Measurements from ENCODE around the gene PTCSC3.

The PTCSC3 gene

DNA sequence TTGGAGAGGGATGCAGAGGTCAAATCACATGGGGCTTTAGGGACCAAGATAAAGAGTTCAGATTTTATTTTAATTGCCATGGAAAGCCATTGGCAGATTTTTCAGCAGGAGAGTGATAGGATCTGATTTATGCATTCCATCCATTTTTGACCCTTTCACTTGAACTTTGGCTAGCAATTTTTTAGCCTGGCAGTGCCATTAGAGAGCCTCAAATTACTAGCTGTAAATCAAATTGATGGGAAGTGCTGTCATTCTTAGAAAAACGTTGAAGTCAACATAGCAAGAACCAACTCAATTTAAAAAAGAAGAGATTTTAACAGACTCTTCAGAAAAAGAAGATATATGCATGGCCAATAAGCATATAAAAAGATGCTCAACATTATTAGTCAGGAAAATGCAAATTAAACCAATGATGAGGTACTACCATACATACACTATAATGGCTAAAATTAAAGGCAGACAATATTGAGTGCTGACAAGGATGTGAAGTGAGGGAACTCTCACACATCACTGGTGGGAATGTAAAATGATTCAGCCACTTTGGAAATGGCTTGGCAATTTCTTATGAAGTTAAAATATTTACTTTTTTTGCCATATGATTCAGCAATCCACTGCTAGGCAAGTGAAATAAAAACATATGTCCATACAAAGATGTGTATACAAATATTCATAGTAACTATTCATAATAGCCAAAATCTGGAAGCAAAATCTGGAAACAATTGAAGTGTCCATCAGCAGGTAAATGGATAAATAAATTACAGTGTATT is 89.7 kb downstream of the PTCSC3 start:
- no peak overlapping the region for H2AFZ ChIP-seq (ENCODE audit: low read length)
- H3K27me3 ChIP-seq (ENCODE audit: control insufficient read depth in 3 of 3, insufficient read depth in 3 of 3, low read depth in 1 of 3, low read length in 3 of 3) = peaks cover 0 to 5% (median 0%) of the 10 kb centered on the region in 3 experiments
- no peak overlapping the region for H4K91ac ChIP-seq (ENCODE audit: low read depth, low read length, poor library complexity)
- H2BK15ac ChIP-seq (ENCODE audit: low read length) = no peak overlapping the region
- no peak for DNase-seq (ENCODE audit: low spot score)
- H3K4me3 ChIP-seq (ENCODE audit: low read length in 2 of 2) = no peak overlapping the region
- no peak overlapping the region for H2BK12ac ChIP-seq (ENCODE audit: low read length)
- no peak overlapping the region for H3K9ac ChIP-seq (ENCODE audit: low read depth, low read length, poor library complexity)
- H3K4me1 ChIP-seq (ENCODE audit: control insufficient read depth in 2 of 2, insufficient read depth in 1 of 2, low read depth in 1 of 2, low read length in 2 of 2) = no peaks in the 10 kb centered on the region
- no peaks in the 10 kb centered on the region for H3K79me1 ChIP-seq (ENCODE audit: low read depth, low read length)
- no peak overlapping the region for H4K8ac ChIP-seq (ENCODE audit: low read depth, low read length)
- no CpG with 5 or more reads among the region's 1 CpG for WGBS, 2 donors (ENCODE audit: extremely low coverage in 2 of 2, insufficient read length in 2 of 2, insufficient replicate concordance in 1 of 2)
- H2BK120ac ChIP-seq (ENCODE audit: low read depth, low read length) = no peak overlapping the region
- no peak overlapping the region for H2AK5ac ChIP-seq (ENCODE audit: low read depth, low read length)
- H3K9me3 ChIP-seq (replicated peaks in 1 of 2; ENCODE audit: control insufficient read depth in 2 of 2, insufficient read depth in 1 of 2, low read depth in 1 of 2, low read length in 2 of 2) = no peaks in the 10 kb centered on the region
- H2BK5ac ChIP-seq (ENCODE audit: low read length) = no peak overlapping the region
- H3K14ac ChIP-seq (ENCODE audit: low read length) = no peak overlapping the region
- no peak overlapping the region for H3K23ac ChIP-seq (ENCODE audit: low read depth, low read length, poor library complexity)
- no peaks in the 10 kb centered on the region for H3K36me3 ChIP-seq (replicated peaks in 1 of 2; ENCODE audit: control insufficient read depth in 2 of 2, insufficient read depth in 2 of 2, low read length in 2 of 2)
- no peak overlapping the region for H3K18ac ChIP-seq (ENCODE audit: low read length)
- no peak overlapping the region for H3K27ac ChIP-seq (replicated peaks; ENCODE audit: low read length)
- H3K4me2 ChIP-seq (ENCODE audit: insufficient read depth, low read length, poor library complexity, severe bottlenecking) = no peak overlapping the region
- no peak overlapping the region for H3K4ac ChIP-seq (ENCODE audit: low read length)

DNA sequence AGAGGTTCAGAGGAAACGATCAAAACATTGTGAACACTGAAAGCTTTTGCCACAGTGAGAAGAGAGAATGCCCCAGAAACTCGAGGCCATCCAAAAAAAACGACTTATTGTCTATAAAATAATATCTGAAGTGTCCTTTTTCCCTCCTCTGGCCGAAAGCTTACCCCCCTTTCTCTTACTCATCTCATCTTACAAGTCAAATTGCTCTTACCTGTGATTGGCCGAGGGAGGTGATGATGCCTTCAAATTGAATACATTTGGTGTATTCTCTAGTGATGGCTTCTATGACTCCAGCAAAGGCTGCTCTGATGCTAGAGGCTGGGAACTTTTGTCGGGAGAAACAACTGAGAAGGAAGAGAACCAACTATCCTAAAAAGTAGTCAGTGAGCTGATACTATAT is 90.7 kb downstream of the PTCSC3 start:
- H2BK5ac ChIP-seq (ENCODE audit: low read length) = no peak overlapping the region
- H3K18ac ChIP-seq (ENCODE audit: low read length) = no peak overlapping the region
- no peak overlapping the region for H3K4me3 ChIP-seq (ENCODE audit: low read length in 2 of 2)
- no peak overlapping the region for H3K23ac ChIP-seq (ENCODE audit: low read depth, low read length, poor library complexity)
- H4K91ac ChIP-seq (ENCODE audit: low read depth, low read length, poor library complexity) = no peak overlapping the region
- H3K4ac ChIP-seq (ENCODE audit: low read length) = no peak overlapping the region
- no peak overlapping the region for H2AK5ac ChIP-seq (ENCODE audit: low read depth, low read length)
- DNase-seq (ENCODE audit: low spot score) = no peak
- H2BK120ac ChIP-seq (ENCODE audit: low read depth, low read length) = no peak overlapping the region
- no peak overlapping the region for H2BK12ac ChIP-seq (ENCODE audit: low read length)
- no peaks in the 10 kb centered on the region for H3K36me3 ChIP-seq (replicated peaks in 1 of 2; ENCODE audit: control insufficient read depth in 2 of 2, insufficient read depth in 2 of 2, low read length in 2 of 2)
- H3K27ac ChIP-seq (replicated peaks; ENCODE audit: low read length) = no peak overlapping the region
- no peaks in the 10 kb centered on the region for H3K4me1 ChIP-seq (ENCODE audit: control insufficient read depth in 2 of 2, insufficient read depth in 1 of 2, low read depth in 1 of 2, low read length in 2 of 2)
- no peak overlapping the region for H3K9ac ChIP-seq (ENCODE audit: low read depth, low read length, poor library complexity)
- no peak overlapping the region for H3K14ac ChIP-seq (ENCODE audit: low read length)
- no peaks in the 10 kb centered on the region for H3K79me1 ChIP-seq (ENCODE audit: low read depth, low read length)
- H3K27me3 ChIP-seq (ENCODE audit: control insufficient read depth in 3 of 3, insufficient read depth in 3 of 3, low read depth in 1 of 3, low read length in 3 of 3) = peaks cover 0 to 5% (median 0%) of the 10 kb centered on the region in 3 experiments
- WGBS, 2 donors (ENCODE audit: extremely low coverage in 2 of 2, insufficient read length in 2 of 2, insufficient replicate concordance in 1 of 2) = no CpG with 5 or more reads among the region's 6 CpGs
- H2BK15ac ChIP-seq (ENCODE audit: low read length) = no peak overlapping the region
- H4K8ac ChIP-seq (ENCODE audit: low read depth, low read length) = no peak overlapping the region
- no peak overlapping the region for H2AFZ ChIP-seq (ENCODE audit: low read length)
- no peaks in the 10 kb centered on the region for H3K9me3 ChIP-seq (replicated peaks in 1 of 2; ENCODE audit: control insufficient read depth in 2 of 2, insufficient read depth in 1 of 2, low read depth in 1 of 2, low read length in 2 of 2)
- H3K4me2 ChIP-seq (ENCODE audit: insufficient read depth, low read length, poor library complexity, severe bottlenecking) = no peak overlapping the region
